HepG2 (cell line): ENCODE measurements around the gene KIAA1755. TPM values are rescaled to one million over a fixed set of nuclear protein-coding genes. Genes with fewer than 3 reads are reported as not detected.

ENCODE experiments used
- ATAC-seq: fragments of 200-7000 bp; cut with Tn5 transposase; 3 replicates; pipeline ENCODE4 v1.9.1; 2020; ENCODE audit warnings: mild to moderate bottlenecking, moderate library complexity
- BruUV-seq: library from RNA; stranded (reverse); fragments of 400-500 nt; replicated peaks from 2 replicates; lab custom pipeline; 2021; lab: Mats Ljungman, UMichigan
- CTCF ChIA-PET: fragments of 300-600 bp; formaldehyde crosslinking; extraction: SDS; loops from one replicate; lab custom pipeline; 2021; ENCODE audit warnings: low total read pairs, inconsistent platforms, low intra/inter-chr PET ratio; lab: Yijun Ruan, JAX
- POLR2A ChIA-PET: fragments of 350-600 bp; sonication (Branson Sonifier 250); formaldehyde crosslinking; loops from one replicate; lab custom pipeline; 2020; ENCODE audit warnings: antibody characterized with exemption, inconsistent platforms; lab: Yijun Ruan, JAX
- DNase-seq: peaks from one replicate; pipeline ENCODE4 v3.0.0-alpha.2; 2015; ENCODE audit warnings: low spot score
- FAIRE-seq: peaks from 3 replicates; lab custom pipeline; 2011; peaks lifted over from hg19 to GRCh38; lab: Jason Lieb, UNC
- H2AFZ ChIP-seq: one replicate; pipeline ENCODE4 v1.6.1; 2011; ENCODE audit warnings: low read length, inconsistent platforms
- H3K27ac ChIP-seq: fragments of 300-600 bp; 3 replicates; pipeline ENCODE4 v1.8.0; 2011; ENCODE audit warnings: mixed run types, mild to moderate bottlenecking, mixed read lengths, low read length, inconsistent platforms; ENCODE audit not compliant: insufficient read depth; ENCODE audit errors: extremely low read length
- H3K27me3 ChIP-seq, 2 experiments: fragments of 200-600 bp in 1 of 2; 2 replicates in 1 of 2; 3 replicates in 1 of 2; pipeline versions ENCODE4 v1.6.0 to v1.8.0; 2011; ENCODE audit warnings: low read length in 2 of 2, mild to moderate bottlenecking in 2 of 2, moderate library complexity in 2 of 2, inconsistent platforms in 1 of 2; ENCODE audit not compliant: insufficient read depth in 2 of 2, control insufficient read depth in 1 of 2
- H3K36me3 ChIP-seq, 2 experiments: fragments of 200-600 bp in 1 of 2; replicated peaks in 1 of 2; 2 replicates in 1 of 2; 3 replicates in 1 of 2; pipeline versions ENCODE4 v1.5.1 to v1.8.0; 2011; ENCODE audit warnings: low read length in 2 of 2, inconsistent platforms in 1 of 2; ENCODE audit not compliant: insufficient read depth in 2 of 2, control insufficient read depth in 1 of 2
- H3K4me1 ChIP-seq: 2 replicates; pipeline ENCODE4 v1.5.1; 2012; ENCODE audit warnings: low read length, inconsistent platforms; ENCODE audit not compliant: insufficient read depth
- H3K4me2 ChIP-seq: 2 replicates; pipeline ENCODE4 v1.6.0; 2011; ENCODE audit warnings: low read depth, low read length, inconsistent platforms
- H3K4me3 ChIP-seq, 3 experiments: fragments of 200-600 bp in 1 of 3; sonication (generic), shearing (Covaris generic) in 1 of 3; replicated peaks in 1 of 3; 2 replicates each; pipeline ENCODE4 v1.5.1; 2011 to 2016; ENCODE audit warnings: low read length in 3 of 3, inconsistent platforms in 2 of 3, low read depth in 2 of 3, mild to moderate bottlenecking in 2 of 3, control low read depth in 1 of 3, mixed read lengths in 1 of 3; ENCODE audit not compliant: insufficient read depth in 1 of 3
- H3K79me2 ChIP-seq: one replicate; pipeline ENCODE4 v1.6.1; 2011; ENCODE audit warnings: low read length, inconsistent platforms; ENCODE audit not compliant: insufficient read depth
- H3K9ac ChIP-seq: 2 replicates; pipeline ENCODE4 v1.6.0; 2011; ENCODE audit warnings: mild to moderate bottlenecking, low read depth, low read length, inconsistent platforms; ENCODE audit not compliant: insufficient read depth
- H3K9me3 ChIP-seq: 2 replicates; pipeline ENCODE4 v1.5.1; 2012; ENCODE audit warnings: mild to moderate bottlenecking, low read length
- H4K20me1 ChIP-seq: 2 replicates; pipeline ENCODE4 v1.6.0; 2011; ENCODE audit warnings: inconsistent platforms, mild to moderate bottlenecking, low read length, moderate library complexity; ENCODE audit not compliant: insufficient read depth
- BATF2 ChIP-seq: sonication (generic); formaldehyde crosslinking; IDR thresholded peaks from 2 replicates; pipeline ENCODE4 v1.8.0; 2022; ENCODE audit warnings: mild to moderate bottlenecking, missing genetic modification reagents, moderate library complexity
- BCL6 ChIP-seq: IDR thresholded peaks from 2 replicates; pipeline ENCODE4 v1.6.1; 2016; ENCODE audit warnings: missing genetic modification reagents, missing compliant biosample characterization
- DDIT3 ChIP-seq: sonication (generic); formaldehyde crosslinking; IDR thresholded peaks from 2 replicates; pipeline ENCODE4 v1.4.0; 2020; ENCODE audit warnings: mild to moderate bottlenecking, missing genetic modification reagents
- GTF3A ChIP-seq: sonication (generic); formaldehyde crosslinking; conservative IDR thresholded peaks from 2 replicates; pipeline ENCODE4 v1.4.0; 2020; ENCODE audit warnings: mild to moderate bottlenecking, missing genetic modification reagents
- HIC2 ChIP-seq: sonication (generic); formaldehyde crosslinking; IDR thresholded peaks from 2 replicates; pipeline ENCODE4 v1.9.0; 2022; ENCODE audit warnings: low read depth, missing genetic modification reagents
- PLSCR1 ChIP-seq: sonication (generic); formaldehyde crosslinking; IDR thresholded peaks from 2 replicates; pipeline ENCODE4 v1.5.0; 2020; ENCODE audit warnings: missing genetic modification reagents, mild to moderate bottlenecking, borderline replicate concordance
- XBP1 ChIP-seq: sonication (generic); formaldehyde crosslinking; IDR thresholded peaks from 2 replicates; pipeline ENCODE4 v1.5.0; 2020; ENCODE audit warnings: missing genetic modification reagents
- ZNF264 ChIP-seq: sonication (generic); formaldehyde crosslinking; IDR thresholded peaks from 2 replicates; pipeline ENCODE4 v1.4.0; 2020; ENCODE audit warnings: missing genetic modification reagents
- WGBS: methylation state at CpG from one replicate; pipeline ENCODE4 v1.1.6; 2017; ENCODE audit warnings: low lambda C conversion rate; 5-methylcytosine and 5-hydroxymethylcytosine counted together
- in situ Hi-C: cut with HindIII; loops from 2 replicates; pipeline ENCODE4 v1.10.0; 2017; ENCODE audit warnings: low pct_unique_long_range_greater_than_20kb; ENCODE audit not compliant: extremely low pct_ligation_motif_present
- intact Hi-C: fragments of 100-400 bp; cut with micrococcal nuclease; formaldehyde crosslinking; loops from one replicate; pipeline ENCODE4 v1.10.0; 2022; ENCODE audit not compliant: unreplicated experiment
- polyA plus RNA-seq, 8 experiments: library from polyadenylated mRNA; depleted of rRNA in 3 of 8; stranded (reverse) in 7 of 8; unstranded in 1 of 8; fragments of >200 nt; fragmentation: Illumina TruSeq in 4 of 8; extraction: Trizol in 4 of 8; gene quantifications; 2 replicates each; pipeline versions ENCODE4 v1.2.1 to v1.2.3, GENCODE V29; 2011 to 2016; ENCODE audit warnings: low read depth in 4 of 8, missing spikeins in 1 of 8, mixed read lengths in 1 of 8; ENCODE audit not compliant: insufficient read depth in 1 of 8
- total RNA-seq, 5 experiments: library from RNA; depleted of rRNA; stranded (reverse); fragments of >200 nt; fragmentation: Illumina TruSeq; extraction: Trizol; gene quantifications; 2 replicates each; pipeline ENCODE4 v1.2.3, GENCODE V29; 2016; ENCODE audit warnings: low read depth in 1 of 5
- TF ChIP-seq, protein P1 (sequence below): sonication (generic); formaldehyde crosslinking; IDR thresholded peaks from 2 replicates; pipeline ENCODE4 v1.5.1; 2020; ENCODE audit warnings: missing genetic modification reagents, mild to moderate bottlenecking, borderline replicate concordance
- TF ChIP-seq, protein P2 (sequence below): sonication (generic); formaldehyde crosslinking; IDR thresholded peaks from 2 replicates; pipeline ENCODE4 v1.8.0; 2022; ENCODE audit warnings: missing genetic modification reagents, mild to moderate bottlenecking, moderate library complexity, borderline replicate concordance
- TF ChIP-seq, protein P3 (sequence below): sonication (generic); formaldehyde crosslinking; IDR thresholded peaks from 2 replicates; pipeline ENCODE4 v1.4.0; 2020; ENCODE audit warnings: missing genetic modification reagents, borderline replicate concordance

Gene KIAA1755
- total and polyA plus RNA-seq, 2 of the 13 experiments (the other 11 are each of a cell fraction or from before 2014, with no cell fraction given) = 0.04 TPM; not detected in 1

DNA sequence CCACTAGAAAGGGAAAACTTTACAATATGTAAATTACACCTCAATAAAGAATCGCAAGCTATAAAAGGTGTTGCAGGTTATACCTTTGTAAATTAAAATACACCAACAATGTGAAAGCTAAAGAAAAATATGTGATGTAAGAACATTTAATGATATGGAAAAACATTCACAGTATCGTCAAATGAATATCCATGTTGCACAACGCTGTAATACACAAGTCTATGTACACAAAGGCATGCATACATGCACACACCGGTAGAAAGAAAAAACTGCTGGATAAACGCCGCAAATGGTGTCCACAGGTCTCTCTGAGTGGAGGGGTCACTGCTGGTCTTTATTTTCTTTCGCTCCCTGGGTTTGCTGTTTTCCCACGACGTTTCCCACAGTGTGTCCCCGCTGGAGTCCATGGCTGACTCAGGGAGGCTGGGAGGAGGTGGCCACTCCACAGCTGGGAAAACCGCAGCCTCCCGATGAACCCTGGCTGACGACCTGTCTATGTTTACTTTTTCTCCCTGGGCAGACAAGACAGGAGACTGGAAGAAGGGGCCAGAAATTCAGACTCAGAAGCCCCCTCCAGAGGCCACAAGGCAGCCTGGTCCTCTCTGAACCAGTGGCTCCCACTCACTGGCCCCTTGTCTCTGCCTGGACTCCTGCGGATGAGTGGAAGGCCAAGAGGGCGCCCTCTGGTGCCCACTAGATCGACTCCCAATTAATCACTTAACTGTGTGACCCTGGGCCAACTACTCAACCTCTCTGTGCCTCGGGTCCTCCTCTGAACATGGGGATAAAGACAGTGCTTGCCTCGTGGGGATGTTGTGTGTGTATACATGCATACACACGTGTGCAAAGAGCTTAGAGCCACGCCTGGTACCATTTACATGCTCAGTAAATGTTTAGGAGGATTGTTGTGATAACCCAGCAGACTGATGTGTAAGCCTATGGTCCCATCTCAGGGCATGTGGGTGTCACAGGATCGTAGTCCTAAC, 30.6 kb upstream of the KIAA1755 start:
- intact Hi-C loops (loop anchor here (1.0 to 5.0 kb wide), 2 partner anchors 62 to 234 kb away; no protein-coding TSS in a partner anchor), in situ Hi-C loops (no loop called here)
- H3K9ac ChIP-seq = no peak overlapping the region
- H3K4me3 ChIP-seq = peak overlapping the region in 1 of 3 experiments; percentile 32; a peak in 1 of 6 replicates
- no peaks in the 10 kb centered on the region for H3K79me2 ChIP-seq
- peak; percentile 87 for DNase-seq
- no peak overlapping the region for H3K27ac ChIP-seq
- CTCF ChIA-PET = interaction anchor here (1.7 kb wide), 1 partner anchor 62 kb away, joined by 7 read pairs; no protein-coding TSS in a partner anchor
- peak; percentile 80 for FAIRE-seq
- BruUV-seq = no TSS peak
- H4K20me1 ChIP-seq = no peaks in the 10 kb centered on the region; the same call in 1 of the 2 replicates
- H3K36me3 ChIP-seq = no peaks in the 10 kb centered on the region
- H3K27me3 ChIP-seq = peaks cover 0 to 30% of the 10 kb centered on the region in 2 experiments; a peak in 4 of 5 replicates
- POLR2A ChIA-PET = no interaction called here
- peaks cover 21% of the 10 kb centered on the region for H3K4me1 ChIP-seq
- 6% methylated on average over 21 of the region's 21 CpGs for WGBS
- peak; percentile 88 for ATAC-seq
- no peaks in the 10 kb centered on the region for H3K9me3 ChIP-seq
- H3K4me2 ChIP-seq = peak overlapping the region; percentile 62
- H2AFZ ChIP-seq = no peak overlapping the region
- no peak for TF ChIP-seq XBP1 (CRISPR knock-in tag)
- TF ChIP-seq DDIT3 (CRISPR knock-in tag) = no peak
- TF ChIP-seq, protein P1, sequence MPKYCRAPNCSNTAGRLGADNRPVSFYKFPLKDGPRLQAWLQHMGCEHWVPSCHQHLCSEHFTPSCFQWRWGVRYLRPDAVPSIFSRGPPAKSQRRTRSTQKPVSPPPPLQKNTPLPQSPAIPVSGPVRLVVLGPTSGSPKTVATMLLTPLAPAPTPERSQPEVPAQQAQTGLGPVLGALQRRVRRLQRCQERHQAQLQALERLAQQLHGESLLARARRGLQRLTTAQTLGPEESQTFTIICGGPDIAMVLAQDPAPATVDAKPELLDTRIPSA = no peak
- no peak for TF ChIP-seq ZNF264 (CRISPR knock-in tag)
- TF ChIP-seq, protein P2, sequence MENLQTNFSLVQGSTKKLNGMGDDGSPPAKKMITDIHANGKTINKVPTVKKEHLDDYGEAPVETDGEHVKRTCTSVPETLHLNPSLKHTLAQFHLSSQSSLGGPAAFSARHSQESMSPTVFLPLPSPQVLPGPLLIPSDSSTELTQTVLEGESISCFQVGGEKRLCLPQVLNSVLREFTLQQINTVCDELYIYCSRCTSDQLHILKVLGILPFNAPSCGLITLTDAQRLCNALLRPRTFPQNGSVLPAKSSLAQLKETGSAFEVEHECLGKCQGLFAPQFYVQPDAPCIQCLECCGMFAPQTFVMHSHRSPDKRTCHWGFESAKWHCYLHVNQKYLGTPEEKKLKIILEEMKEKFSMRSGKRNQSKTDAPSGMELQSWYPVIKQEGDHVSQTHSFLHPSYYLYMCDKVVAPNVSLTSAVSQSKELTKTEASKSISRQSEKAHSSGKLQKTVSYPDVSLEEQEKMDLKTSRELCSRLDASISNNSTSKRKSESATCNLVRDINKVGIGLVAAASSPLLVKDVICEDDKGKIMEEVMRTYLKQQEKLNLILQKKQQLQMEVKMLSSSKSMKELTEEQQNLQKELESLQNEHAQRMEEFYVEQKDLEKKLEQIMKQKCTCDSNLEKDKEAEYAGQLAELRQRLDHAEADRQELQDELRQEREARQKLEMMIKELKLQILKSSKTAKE (CRISPR knock-in tag) = peak; percentile 86
- peak; percentile 57 for TF ChIP-seq BCL6
- TF ChIP-seq PLSCR1 = no peak
- TF ChIP-seq, protein P3, sequence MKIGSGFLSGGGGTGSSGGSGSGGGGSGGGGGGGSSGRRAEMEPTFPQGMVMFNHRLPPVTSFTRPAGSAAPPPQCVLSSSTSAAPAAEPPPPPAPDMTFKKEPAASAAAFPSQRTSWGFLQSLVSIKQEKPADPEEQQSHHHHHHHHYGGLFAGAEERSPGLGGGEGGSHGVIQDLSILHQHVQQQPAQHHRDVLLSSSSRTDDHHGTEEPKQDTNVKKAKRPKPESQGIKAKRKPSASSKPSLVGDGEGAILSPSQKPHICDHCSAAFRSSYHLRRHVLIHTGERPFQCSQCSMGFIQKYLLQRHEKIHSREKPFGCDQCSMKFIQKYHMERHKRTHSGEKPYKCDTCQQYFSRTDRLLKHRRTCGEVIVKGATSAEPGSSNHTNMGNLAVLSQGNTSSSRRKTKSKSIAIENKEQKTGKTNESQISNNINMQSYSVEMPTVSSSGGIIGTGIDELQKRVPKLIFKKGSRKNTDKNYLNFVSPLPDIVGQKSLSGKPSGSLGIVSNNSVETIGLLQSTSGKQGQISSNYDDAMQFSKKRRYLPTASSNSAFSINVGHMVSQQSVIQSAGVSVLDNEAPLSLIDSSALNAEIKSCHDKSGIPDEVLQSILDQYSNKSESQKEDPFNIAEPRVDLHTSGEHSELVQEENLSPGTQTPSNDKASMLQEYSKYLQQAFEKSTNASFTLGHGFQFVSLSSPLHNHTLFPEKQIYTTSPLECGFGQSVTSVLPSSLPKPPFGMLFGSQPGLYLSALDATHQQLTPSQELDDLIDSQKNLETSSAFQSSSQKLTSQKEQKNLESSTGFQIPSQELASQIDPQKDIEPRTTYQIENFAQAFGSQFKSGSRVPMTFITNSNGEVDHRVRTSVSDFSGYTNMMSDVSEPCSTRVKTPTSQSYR = 0 out of 2 replicates have a peak, but pooled peaks have one; percentile 19
- no peak for TF ChIP-seq BATF2
- TF ChIP-seq HIC2 (CRISPR knock-in tag) = no peak
- no peak for TF ChIP-seq GTF3A (CRISPR knock-in tag)
